Colonic mucosa (tissue), 4 donors: ENCODE measurements around the gene PJVK. TPM values are rescaled to one million over a fixed set of nuclear protein-coding genes. Genes with fewer than 3 reads are reported as not detected.
A peak's percentile ranks its signal among the peaks of the same experiment; 100 is the strongest.
"Not testable (repeated sequence)": the region's sequence is repeated elsewhere in the genome, so short reads cannot be mapped to it uniquely, and the experiment has no call there.

Experiments
- DNase-seq: peaks from one replicate; pipeline ENCODE4 v3.0.0-alpha.2; 2020
- H3K27ac ChIP-seq: fragments of 200-600 bp; one replicate; pipeline ENCODE4 v1.8.0; 2021
- H3K27me3 ChIP-seq: fragments of 200-600 bp; one replicate; pipeline ENCODE4 v1.8.0; 2021
- H3K36me3 ChIP-seq: fragments of 200-600 bp; one replicate; pipeline ENCODE4 v1.8.0; 2021
- H3K4me1 ChIP-seq: fragments of 200-600 bp; one replicate; pipeline ENCODE4 v1.8.0; 2021; ENCODE audit warnings: mild to moderate bottlenecking
- H3K4me3 ChIP-seq: fragments of 200-600 bp; one replicate; pipeline ENCODE4 v1.8.0; 2021
- H3K9ac ChIP-seq, 2 donors: one replicate each; pipeline ENCODE4 v1.7.0; 2013; ENCODE audit warnings: control low read depth in 2 of 2, low read depth in 2 of 2, low read length in 2 of 2
- H3K9me3 ChIP-seq: fragments of 200-600 bp; one replicate; pipeline ENCODE4 v1.8.0; 2021
- intact Hi-C: fragments of 100-400 bp; cut with DNase I; formaldehyde crosslinking; loops from one replicate; pipeline ENCODE4 v1.14.1; 2022
- total RNA-seq, 2 donors: library from RNA; stranded (reverse); fragmentation: NEBNext Ultra II Directional in 1 of 2; extraction: Animal tissue kit (Norgen Biotek cat#: 25700) in 1 of 2; gene quantifications; one replicate each; pipeline ENCODE4 v1.2.1, GENCODE V29; 2021
- TF ChIP-seq, protein P1 (sequence below): fragments of 200-600 bp; IDR thresholded peaks from one replicate; pipeline ENCODE4 v1.8.0; 2022; ENCODE audit warnings: antibody characterized with exemption, mild to moderate bottlenecking
- donor health status: healthy.
- donor health status: DM: no; HTN: no; CAD: no.
- donor health status: DM: no; HTN: no; CAD: no.

Gene PJVK
- total RNA-seq, 2 donors from 2014 or later, result 0.96 to 1.8 TPM

- intact Hi-C loops, result no loop called here
These were observed 39.1 kb upstream of the PJVK start for GRCh38 chr2:178412047-178412446.

DNA sequence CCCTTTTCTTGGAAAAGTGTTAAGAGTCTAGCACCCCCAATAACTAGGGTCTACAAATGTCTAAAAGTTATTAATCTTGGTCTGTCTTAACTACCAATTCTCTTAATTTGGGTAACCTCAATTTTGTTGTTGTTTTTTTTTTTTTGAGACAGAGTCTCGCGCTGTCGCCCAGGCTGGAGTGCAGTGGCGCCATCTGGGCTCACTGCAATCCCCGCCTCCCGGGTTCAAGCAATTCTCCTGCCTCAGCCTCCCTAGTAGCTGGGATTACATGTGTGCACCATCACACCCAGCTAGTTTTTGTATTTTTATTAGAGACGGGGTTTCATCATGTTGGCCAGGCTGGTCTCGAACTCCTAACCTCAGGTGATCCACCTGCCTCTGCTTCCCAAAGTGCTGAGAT is 38.7 kb upstream of the PJVK start:
- H3K9ac ChIP-seq, H3K4me1 ChIP-seq, H3K9me3 ChIP-seq, H3K27me3 ChIP-seq, DNase-seq, H3K36me3 ChIP-seq, H3K27ac ChIP-seq, H3K4me3 ChIP-seq, intact Hi-C loops: not testable (repeated sequence)

More at GRCh38 chr2:178412047-178412446, 39.1 kb upstream of the PJVK start:
- H3K4me3 ChIP-seq, result no peak overlapping the region
- H3K27me3 ChIP-seq, result no peaks in the 10 kb centered on the region
- TF ChIP-seq, protein P1, sequence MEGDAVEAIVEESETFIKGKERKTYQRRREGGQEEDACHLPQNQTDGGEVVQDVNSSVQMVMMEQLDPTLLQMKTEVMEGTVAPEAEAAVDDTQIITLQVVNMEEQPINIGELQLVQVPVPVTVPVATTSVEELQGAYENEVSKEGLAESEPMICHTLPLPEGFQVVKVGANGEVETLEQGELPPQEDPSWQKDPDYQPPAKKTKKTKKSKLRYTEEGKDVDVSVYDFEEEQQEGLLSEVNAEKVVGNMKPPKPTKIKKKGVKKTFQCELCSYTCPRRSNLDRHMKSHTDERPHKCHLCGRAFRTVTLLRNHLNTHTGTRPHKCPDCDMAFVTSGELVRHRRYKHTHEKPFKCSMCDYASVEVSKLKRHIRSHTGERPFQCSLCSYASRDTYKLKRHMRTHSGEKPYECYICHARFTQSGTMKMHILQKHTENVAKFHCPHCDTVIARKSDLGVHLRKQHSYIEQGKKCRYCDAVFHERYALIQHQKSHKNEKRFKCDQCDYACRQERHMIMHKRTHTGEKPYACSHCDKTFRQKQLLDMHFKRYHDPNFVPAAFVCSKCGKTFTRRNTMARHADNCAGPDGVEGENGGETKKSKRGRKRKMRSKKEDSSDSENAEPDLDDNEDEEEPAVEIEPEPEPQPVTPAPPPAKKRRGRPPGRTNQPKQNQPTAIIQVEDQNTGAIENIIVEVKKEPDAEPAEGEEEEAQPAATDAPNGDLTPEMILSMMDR, result no peak
- H3K9me3 ChIP-seq, result no peaks in the 10 kb centered on the region
- H3K4me1 ChIP-seq, result no peaks in the 10 kb centered on the region
- no peak overlapping the region for H3K27ac ChIP-seq
- no peaks in the 10 kb centered on the region for H3K36me3 ChIP-seq
- DNase-seq, result peak; percentile 36
- H3K9ac ChIP-seq, result no peak overlapping the region

- intact Hi-C loops, result no loop called here
- TF ChIP-seq, protein P1, result no peak
These were observed 37.5 kb upstream of the PJVK start for GRCh38 chr2:178413472-178414265.

GRCh38 chr2:178414266-178415247 is 36.6 kb upstream of the PJVK start:
- intact Hi-C loops, result loop anchor here (5.0 kb wide), 1 partner anchor 302 kb away; the partner anchor contains the start of gene RBM45
- Histone ChIP-seq H3K4me1 (no peaks in the 10 kb centered on the region), H3K36me3 (no peaks in the 10 kb centered on the region), H3K9ac (peak overlapping the region in 1 of 2 donors; percentile 69), H3K27ac (peak overlapping the region; percentile 56), H3K4me3 (peak overlapping the region; percentile 39), H3K27me3 (no peaks in the 10 kb centered on the region), H3K9me3 (no peaks in the 10 kb centered on the region)
- DNase-seq, result peak; percentile 91
- TF ChIP-seq, protein P1, result peak; percentile 83

More at GRCh38 chr2:178413472-178414265, 37.5 kb upstream of the PJVK start:
- DNase-seq, result peak; percentile 71
- Histone ChIP-seq H3K27me3 (no peaks in the 10 kb centered on the region), H3K9me3 (no peaks in the 10 kb centered on the region), H3K36me3 (no peaks in the 10 kb centered on the region), H3K4me3 (peak overlapping the region; percentile 39), H3K4me1 (no peaks in the 10 kb centered on the region), H3K27ac (peak overlapping the region; percentile 56), H3K9ac (peak overlapping the region; percentile 69 to 79)

GRCh38 chr2:178415979-178416378 is 35.2 kb upstream of the PJVK start:
- H3K4me1 ChIP-seq, result no peaks in the 10 kb centered on the region
- no peak overlapping the region for H3K9ac ChIP-seq
- TF ChIP-seq, protein P1, result no peak
- no peak overlapping the region for H3K4me3 ChIP-seq
- no peaks in the 10 kb centered on the region for H3K27me3 ChIP-seq
- intact Hi-C loops, result loop anchor here (5.0 kb wide), 1 partner anchor 304 kb away; the partner anchor contains the start of gene RBM45
- no peaks in the 10 kb centered on the region for H3K9me3 ChIP-seq
- H3K27ac ChIP-seq, result no peak overlapping the region
- H3K36me3 ChIP-seq, result no peaks in the 10 kb centered on the region
- DNase-seq, result no peak
